HG03460 (cell line): ENCODE data around the gene SPECC1L.

Experiments used
- ATAC-seq: cut with Tn5 transposase; IDR thresholded peaks from one replicate; pipeline ENCODE4 v1.9.1; 2021; ENCODE audit not compliant: unreplicated experiment

SPECC1L gene

GRCh38 chr22:24412274-24412673, 141.6 kb downstream of the SPECC1L start:
- no peak for ATAC-seq

GRCh38 chr22:24413271-24413670, 142.6 kb downstream of the SPECC1L start:
- no peak for ATAC-seq

- no peak for ATAC-seq
Measured at GRCh38 chr22:24413736-24414385, 143.2 kb downstream of the SPECC1L start.

GRCh38 chr22:24414523-24414922, 143.9 kb downstream of the SPECC1L start:
- ATAC-seq = no peak

GRCh38 chr22:24414984-24415945, 144.6 kb downstream of the SPECC1L start:
- ATAC-seq = no peak

GRCh38 chr22:24416095-24416494, 145.5 kb downstream of the SPECC1L start:
- ATAC-seq = no peak

GRCh38 chr22:24416611-24417010, 146.0 kb downstream of the SPECC1L start:
- ATAC-seq = no peak

- ATAC-seq = no peak
Measured at GRCh38 chr22:24417200-24417599, 146.6 kb downstream of the SPECC1L start.

- no peak for ATAC-seq
Measured at GRCh38 chr22:24417901-24418641, 147.4 kb downstream of the SPECC1L start.

- ATAC-seq = no peak
Measured at GRCh38 chr22:24418786-24419474, 148.3 kb downstream of the SPECC1L start.

- no peak for ATAC-seq
Measured at GRCh38 chr22:24419475-24419850, 148.8 kb downstream of the SPECC1L start.

- no peak for ATAC-seq
Measured at GRCh38 chr22:24420072-24420976, 149.7 kb downstream of the SPECC1L start.

GRCh38 chr22:24420977-24421343, 150.3 kb downstream of the SPECC1L start:
- ATAC-seq = no peak

- no peak for ATAC-seq
Measured at GRCh38 chr22:24421428-24421931, 150.8 kb downstream of the SPECC1L start.

- no peak for ATAC-seq
Measured at GRCh38 chr22:24422102-24422665, 151.6 kb downstream of the SPECC1L start.

GRCh38 chr22:24423519-24424000, 152.9 kb downstream of the SPECC1L start:
- no peak for ATAC-seq

- no peak for ATAC-seq
Measured at GRCh38 chr22:24424001-24424900, 153.6 kb downstream of the SPECC1L start.
